PC-9 (cell line): ENCODE data around the gene SDHB.

ENCODE experiments used
- EZH2 ChIP-seq: fragments of 200-600 bp; sonication (generic); IDR thresholded peaks from 2 replicates; pipeline ENCODE4 v1.8.0; 2017; ENCODE audit warnings: antibody characterized with exemption, low read depth
- TF ChIP-seq, protein P1 (sequence below): fragments of 200-600 bp; sonication (generic); conservative IDR thresholded peaks from 2 replicates; pipeline ENCODE4 v1.6.1; 2017; ENCODE audit warnings: mixed run types, antibody characterized with exemption, mild to moderate bottlenecking, moderate library complexity

DNA sequence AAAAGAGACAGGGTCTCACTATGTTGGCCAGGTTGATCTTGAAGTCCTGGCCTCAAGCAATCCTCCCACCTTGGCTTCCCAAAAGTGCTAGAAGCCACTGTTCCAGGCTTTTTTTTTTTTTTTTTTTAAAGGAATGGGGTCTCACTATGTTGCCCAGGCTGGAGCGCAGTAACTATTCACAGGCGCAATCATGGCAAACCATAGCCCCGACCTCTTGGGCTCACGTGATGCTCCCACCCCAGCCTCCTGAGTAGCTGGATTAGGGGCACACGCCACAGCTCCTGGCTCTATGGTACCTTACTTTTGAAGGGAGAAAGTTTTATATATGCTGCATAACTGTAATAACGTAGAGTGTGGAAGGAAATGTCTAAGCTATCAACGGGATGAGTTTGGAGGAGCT is 36.4 kb downstream of the SDHB start:
- TF ChIP-seq, protein P1, sequence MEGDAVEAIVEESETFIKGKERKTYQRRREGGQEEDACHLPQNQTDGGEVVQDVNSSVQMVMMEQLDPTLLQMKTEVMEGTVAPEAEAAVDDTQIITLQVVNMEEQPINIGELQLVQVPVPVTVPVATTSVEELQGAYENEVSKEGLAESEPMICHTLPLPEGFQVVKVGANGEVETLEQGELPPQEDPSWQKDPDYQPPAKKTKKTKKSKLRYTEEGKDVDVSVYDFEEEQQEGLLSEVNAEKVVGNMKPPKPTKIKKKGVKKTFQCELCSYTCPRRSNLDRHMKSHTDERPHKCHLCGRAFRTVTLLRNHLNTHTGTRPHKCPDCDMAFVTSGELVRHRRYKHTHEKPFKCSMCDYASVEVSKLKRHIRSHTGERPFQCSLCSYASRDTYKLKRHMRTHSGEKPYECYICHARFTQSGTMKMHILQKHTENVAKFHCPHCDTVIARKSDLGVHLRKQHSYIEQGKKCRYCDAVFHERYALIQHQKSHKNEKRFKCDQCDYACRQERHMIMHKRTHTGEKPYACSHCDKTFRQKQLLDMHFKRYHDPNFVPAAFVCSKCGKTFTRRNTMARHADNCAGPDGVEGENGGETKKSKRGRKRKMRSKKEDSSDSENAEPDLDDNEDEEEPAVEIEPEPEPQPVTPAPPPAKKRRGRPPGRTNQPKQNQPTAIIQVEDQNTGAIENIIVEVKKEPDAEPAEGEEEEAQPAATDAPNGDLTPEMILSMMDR = no peak
- no peak for TF ChIP-seq EZH2
